Measurements from ENCODE around the gene FCHSD2.

FCHSD2 gene

GRCh38 chr11:72974487-72975205 lies 167.5 kb downstream of the FCHSD2 start:
- TF ChIP-seq FOXP2 (optimal IDR thresholded peaks at IDR 0.05; ENCODE audit: borderline replicate concordance, extremely low read depth, extremely low read length, insufficient read depth) (no peak), TAF1 (IDR thresholded peaks at IDR 0.05; ENCODE audit: borderline replicate concordance, insufficient read depth, low read length) (no peak), SIN3A (IDR thresholded peaks at IDR 0.05; ENCODE audit: borderline replicate concordance, insufficient read depth, low read length) (no peak), POLR2AphosphoS5 (IDR thresholded peaks at IDR 0.05; ENCODE audit: low read depth, low read length) (no peak)
- TF ChIP-seq, protein P1, sequence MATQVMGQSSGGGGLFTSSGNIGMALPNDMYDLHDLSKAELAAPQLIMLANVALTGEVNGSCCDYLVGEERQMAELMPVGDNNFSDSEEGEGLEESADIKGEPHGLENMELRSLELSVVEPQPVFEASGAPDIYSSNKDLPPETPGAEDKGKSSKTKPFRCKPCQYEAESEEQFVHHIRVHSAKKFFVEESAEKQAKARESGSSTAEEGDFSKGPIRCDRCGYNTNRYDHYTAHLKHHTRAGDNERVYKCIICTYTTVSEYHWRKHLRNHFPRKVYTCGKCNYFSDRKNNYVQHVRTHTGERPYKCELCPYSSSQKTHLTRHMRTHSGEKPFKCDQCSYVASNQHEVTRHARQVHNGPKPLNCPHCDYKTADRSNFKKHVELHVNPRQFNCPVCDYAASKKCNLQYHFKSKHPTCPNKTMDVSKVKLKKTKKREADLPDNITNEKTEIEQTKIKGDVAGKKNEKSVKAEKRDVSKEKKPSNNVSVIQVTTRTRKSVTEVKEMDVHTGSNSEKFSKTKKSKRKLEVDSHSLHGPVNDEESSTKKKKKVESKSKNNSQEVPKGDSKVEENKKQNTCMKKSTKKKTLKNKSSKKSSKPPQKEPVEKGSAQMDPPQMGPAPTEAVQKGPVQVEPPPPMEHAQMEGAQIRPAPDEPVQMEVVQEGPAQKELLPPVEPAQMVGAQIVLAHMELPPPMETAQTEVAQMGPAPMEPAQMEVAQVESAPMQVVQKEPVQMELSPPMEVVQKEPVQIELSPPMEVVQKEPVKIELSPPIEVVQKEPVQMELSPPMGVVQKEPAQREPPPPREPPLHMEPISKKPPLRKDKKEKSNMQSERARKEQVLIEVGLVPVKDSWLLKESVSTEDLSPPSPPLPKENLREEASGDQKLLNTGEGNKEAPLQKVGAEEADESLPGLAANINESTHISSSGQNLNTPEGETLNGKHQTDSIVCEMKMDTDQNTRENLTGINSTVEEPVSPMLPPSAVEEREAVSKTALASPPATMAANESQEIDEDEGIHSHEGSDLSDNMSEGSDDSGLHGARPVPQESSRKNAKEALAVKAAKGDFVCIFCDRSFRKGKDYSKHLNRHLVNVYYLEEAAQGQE (IDR thresholded peaks at IDR 0.05; ENCODE audit: insufficient read depth in 1 of 2, low read depth in 2 of 2, low read length in 2 of 2): no peak

DNA sequence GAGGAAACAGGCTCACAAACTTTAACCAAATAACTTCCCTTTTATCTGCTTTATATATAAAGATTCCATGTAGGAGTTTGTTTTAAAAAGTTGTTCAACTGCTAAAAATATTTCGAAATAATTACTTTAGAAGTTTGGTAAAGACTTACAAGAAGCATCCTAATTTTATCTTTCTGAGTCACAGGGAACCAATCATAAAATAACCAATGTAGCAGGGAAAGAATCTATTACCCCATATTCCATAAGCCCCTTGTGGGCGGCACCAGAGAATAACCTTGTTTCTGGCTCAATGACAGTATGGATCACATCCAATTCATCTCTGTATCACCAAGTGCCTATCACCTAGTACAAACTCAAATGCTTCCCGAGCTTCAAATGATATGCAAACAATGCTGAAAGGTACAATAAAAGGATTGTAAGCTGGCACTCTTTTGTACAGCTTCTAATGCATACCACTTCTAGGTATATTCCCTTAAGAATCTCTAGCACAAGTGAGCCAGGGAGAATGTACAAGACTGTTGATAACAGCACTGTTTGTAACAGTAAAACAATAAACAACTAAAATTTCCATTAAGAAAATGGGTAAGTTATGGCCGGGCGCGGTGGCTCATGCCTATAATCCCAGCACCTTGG lies 169.5 kb downstream of the FCHSD2 start:
- TF ChIP-seq POLR2AphosphoS5 (IDR thresholded peaks at IDR 0.05; ENCODE audit: low read depth, low read length) (no peak), FOXP2 (optimal IDR thresholded peaks at IDR 0.05; ENCODE audit: borderline replicate concordance, extremely low read depth, extremely low read length, insufficient read depth) (no peak), SIN3A (IDR thresholded peaks at IDR 0.05; ENCODE audit: borderline replicate concordance, insufficient read depth, low read length) (no peak), TAF1 (IDR thresholded peaks at IDR 0.05; ENCODE audit: borderline replicate concordance, insufficient read depth, low read length) (no peak)
- TF ChIP-seq, protein P1 (IDR thresholded peaks at IDR 0.05; ENCODE audit: insufficient read depth in 1 of 2, low read depth in 2 of 2, low read length in 2 of 2): no peak

DNA sequence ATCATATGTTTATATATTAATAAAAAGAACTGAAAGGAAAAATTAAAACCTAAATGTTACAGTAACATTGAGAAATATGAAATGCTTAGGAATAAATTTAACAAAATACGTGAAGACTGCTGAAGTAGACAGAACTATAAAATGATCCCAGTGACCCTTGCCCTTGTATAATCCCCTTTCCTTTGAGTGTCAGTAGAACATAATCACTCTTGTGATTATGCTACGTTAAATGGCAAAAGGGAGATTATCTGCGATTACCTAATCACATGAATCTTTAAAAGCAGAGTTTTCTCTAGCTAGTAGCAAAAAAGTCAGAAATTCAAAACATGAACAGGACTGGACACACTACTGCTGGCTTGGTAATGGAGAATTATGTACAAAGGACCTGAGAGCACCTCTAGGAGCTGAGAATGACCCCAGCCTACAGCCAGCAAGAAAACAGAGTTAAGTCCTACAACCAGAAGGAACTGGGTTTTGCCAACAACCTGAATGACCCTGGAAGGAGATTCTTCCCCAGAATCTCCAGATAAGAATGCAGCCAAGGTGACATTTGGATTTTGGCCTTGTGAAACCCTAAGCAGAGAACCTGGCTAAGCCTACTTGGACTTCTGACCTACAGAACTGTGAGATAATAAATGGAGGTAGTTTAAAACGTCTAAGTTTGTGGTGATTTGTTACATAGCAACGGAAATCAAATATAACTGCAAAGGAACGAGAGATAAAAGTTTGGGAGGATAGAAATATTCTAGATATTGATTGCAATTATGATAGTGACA lies 170.7 kb downstream of the FCHSD2 start:
- TF ChIP-seq SIN3A (IDR thresholded peaks at IDR 0.05; ENCODE audit: borderline replicate concordance, insufficient read depth, low read length) (no peak), TAF1 (IDR thresholded peaks at IDR 0.05; ENCODE audit: borderline replicate concordance, insufficient read depth, low read length) (no peak), FOXP2 (optimal IDR thresholded peaks at IDR 0.05; ENCODE audit: borderline replicate concordance, extremely low read depth, extremely low read length, insufficient read depth) (no peak), POLR2AphosphoS5 (IDR thresholded peaks at IDR 0.05; ENCODE audit: low read depth, low read length) (no peak)
- TF ChIP-seq, protein P1 (IDR thresholded peaks at IDR 0.05; ENCODE audit: insufficient read depth in 1 of 2, low read depth in 2 of 2, low read length in 2 of 2): no peak

DNA sequence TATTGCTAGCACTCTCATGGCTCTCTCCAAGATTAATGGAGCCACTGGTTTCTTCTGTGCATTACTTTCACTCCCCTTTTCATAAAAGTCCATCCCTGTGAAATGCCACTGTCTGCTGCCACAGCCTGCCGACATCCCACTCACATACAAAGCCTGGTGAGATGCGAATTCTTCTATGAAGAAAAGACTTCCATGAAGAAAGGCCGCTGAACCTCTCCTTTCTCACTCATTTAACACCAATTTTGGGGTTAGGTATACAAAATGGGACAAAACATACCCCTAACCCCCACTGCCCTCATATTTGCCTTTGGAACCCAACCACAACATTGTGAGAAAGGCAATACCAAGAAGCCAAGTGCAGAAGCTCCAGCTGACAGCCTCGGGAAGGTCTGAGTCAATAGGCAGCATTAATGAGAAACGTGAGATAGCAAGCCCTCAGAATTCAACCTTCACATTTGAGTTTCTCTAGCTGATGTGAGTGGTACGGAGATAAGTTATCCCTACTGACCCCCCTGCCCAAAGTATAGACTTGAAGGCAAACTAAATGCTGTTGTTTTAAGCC lies 171.5 kb downstream of the FCHSD2 start:
- TF ChIP-seq SIN3A (IDR thresholded peaks at IDR 0.05; ENCODE audit: borderline replicate concordance, insufficient read depth, low read length) (no peak), FOXP2 (optimal IDR thresholded peaks at IDR 0.05; ENCODE audit: borderline replicate concordance, extremely low read depth, extremely low read length, insufficient read depth) (no peak), POLR2AphosphoS5 (IDR thresholded peaks at IDR 0.05; ENCODE audit: low read depth, low read length) (no peak), TAF1 (IDR thresholded peaks at IDR 0.05; ENCODE audit: borderline replicate concordance, insufficient read depth, low read length) (no peak)
- TF ChIP-seq, protein P1 (IDR thresholded peaks at IDR 0.05; ENCODE audit: insufficient read depth in 1 of 2, low read depth in 2 of 2, low read length in 2 of 2): no peak

Measured in PFSK-1 (cell line).